SK-MEL-5 (cell line): ENCODE results near the gene ASTE1. TPM values are rescaled to one million over a fixed set of nuclear protein-coding genes. Genes with fewer than 3 reads are reported as not detected.

Source experiments
- DNase-seq: peaks from one replicate; pipeline ENCODE4 v3.0.0-alpha.2; 2016; ENCODE audit warnings: low read depth, low spot score
- in situ Hi-C: cut with HindIII; loops from 2 replicates; pipeline ENCODE4 v1.10.0; 2016; ENCODE audit warnings: low sequenced_read_pairs, high pct_unique_total_duplicates, low pct_unique_long_range_greater_than_20kb
- total RNA-seq: library from RNA; depleted of rRNA; stranded (reverse); fragments of >200 nt; shearing (Covaris generic); gene quantifications from 2 replicates; pipeline ENCODE4 v1.2.3, GENCODE V29; 2014; rRNA removed

Gene ASTE1
- total RNA-seq, 1 experiment from 2014 or later: 8.2 TPM

- in situ Hi-C loops: no loop called here
- DNase-seq: no peak
Measured at GRCh38 chr3:130971208-130971607, 55.4 kb downstream of the ASTE1 start.

GRCh38 chr3:130969621-130970020 lies 57.0 kb downstream of the ASTE1 start:
- in situ Hi-C loops: no loop called here
- DNase-seq: no peak

- DNase-seq: no peak
- in situ Hi-C loops: no loop called here
Measured at GRCh38 chr3:130968221-130968620, 58.4 kb downstream of the ASTE1 start.

GRCh38 chr3:130967281-130967680 lies 59.3 kb downstream of the ASTE1 start:
- no peak for DNase-seq
- in situ Hi-C loops: no loop called here

DNA sequence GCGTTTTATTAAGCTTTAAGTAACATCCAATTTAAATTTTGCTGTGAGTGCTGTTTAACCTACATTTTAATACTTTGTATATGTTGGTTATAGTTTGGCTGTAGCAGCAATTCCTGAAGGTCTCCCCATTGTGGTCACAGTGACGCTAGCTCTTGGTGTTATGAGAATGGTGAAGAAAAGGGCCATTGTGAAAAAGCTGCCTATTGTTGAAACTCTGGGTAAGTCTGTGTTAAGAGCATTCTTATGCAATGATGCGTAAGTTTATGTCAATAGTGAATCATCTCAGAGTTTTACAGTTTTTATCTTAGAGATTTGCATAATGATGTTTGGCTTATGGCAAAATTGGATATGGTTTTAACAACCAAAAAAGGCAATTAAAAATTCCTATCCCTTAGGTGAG lies 62.7 kb downstream of the ASTE1 start:
- DNase-seq: peak; percentile 94
- in situ Hi-C loops: no loop called here

Other genes with a start within 250 kb of the ASTE1 start
- 34.7 and 37.5 TPM in 2 replicates for gene ATP2C1, start 132.7 kb downstream of the ASTE1 start, total RNA-seq
- gene NEK11, start 52 bp upstream of the ASTE1 start, total RNA-seq: 1.6 and 1.8 TPM in 2 replicates